CD4-positive, CD25-positive, alpha-beta regulatory T cell (primary cell): Measurements from ENCODE around the gene PRKAG3. TPM values are rescaled to one million over a fixed set of nuclear protein-coding genes. Genes with fewer than 3 reads are reported as not detected.

Source experiments
- ATAC-seq, 2 donors: fragments of 150-1000 bp; cut with Tn5 transposase; one replicate each; pipeline ENCODE4 v1.10.0; 2021; ENCODE audit warnings: low read depth in 2 of 2, moderate number of reproducible peaks in 2 of 2, moderate library complexity in 1 of 2
- DNase-seq, 3 donors: peaks; one replicate each; pipeline versions ENCODE4 v3.0.0 to v3.0.0-alpha.2; 2012 to 2022; ENCODE audit warnings: mixed read lengths in 1 of 3
- H3K27ac ChIP-seq: one replicate; pipeline ENCODE4 v1.7.0; 2013; ENCODE audit warnings: mild to moderate bottlenecking, low read length; ENCODE audit not compliant: insufficient read depth, poor library complexity, severe bottlenecking
- H3K27me3 ChIP-seq: one replicate; pipeline ENCODE4 v1.7.0; 2013; ENCODE audit warnings: low read length; ENCODE audit not compliant: control insufficient read depth, insufficient read depth
- H3K36me3 ChIP-seq: one replicate; pipeline ENCODE4 v1.7.0; 2013; ENCODE audit warnings: mild to moderate bottlenecking, low read length, moderate library complexity; ENCODE audit not compliant: control insufficient read depth, insufficient read depth
- H3K4me1 ChIP-seq: 2 replicates; pipeline ENCODE4 v1.7.0; 2013; ENCODE audit warnings: mild to moderate bottlenecking, low read length; ENCODE audit not compliant: insufficient read depth, control insufficient read depth, poor library complexity, severe bottlenecking
- H3K4me3 ChIP-seq: one replicate; pipeline ENCODE4 v1.7.0; 2013; ENCODE audit warnings: low read depth, mild to moderate bottlenecking, low read length, moderate library complexity
- H3K9me3 ChIP-seq, 2 experiments: 1 replicate in 1 of 2; 2 replicates in 1 of 2; pipeline ENCODE4 v1.7.0; 2013; ENCODE audit warnings: low read length in 2 of 2, mild to moderate bottlenecking in 1 of 2, moderate library complexity in 1 of 2; ENCODE audit not compliant: control insufficient read depth in 2 of 2
- H3K27ac Mint-ChIP-seq, 3 donors: one replicate each; pipeline ENCODE4 v1.8.0; 2020 to 2022; ENCODE audit warnings: mild to moderate bottlenecking in 3 of 3, mixed read lengths in 3 of 3, moderate library complexity in 2 of 3
- H3K27me3 Mint-ChIP-seq: one replicate; pipeline ENCODE4 v1.8.0; 2022; ENCODE audit warnings: mild to moderate bottlenecking, mixed read lengths
- H3K36me3 Mint-ChIP-seq: one replicate; pipeline ENCODE4 v1.8.0; 2020; ENCODE audit warnings: mixed read lengths
- H3K4me1 Mint-ChIP-seq, 4 donors: one replicate each; pipeline ENCODE4 v1.8.0; 2020 to 2022; ENCODE audit warnings: mixed read lengths in 4 of 4, mild to moderate bottlenecking in 1 of 4
- H3K4me3 Mint-ChIP-seq, 4 donors: one replicate each; pipeline ENCODE4 v1.8.0; 2020 to 2022; ENCODE audit warnings: mild to moderate bottlenecking in 4 of 4, mixed read lengths in 4 of 4, moderate library complexity in 3 of 4
- H3K9me3 Mint-ChIP-seq, 7 donors: one replicate each; pipeline ENCODE4 v1.8.0; 2020 to 2022; ENCODE audit warnings: mixed read lengths in 7 of 7, mild to moderate bottlenecking in 3 of 7, moderate library complexity in 2 of 7
- polyA plus RNA-seq, 4 donors: library from polyadenylated mRNA; unstranded; fragments of 300-500 nt; fragmentation: Illumina TruSeq; gene quantifications; one replicate each; pipeline ENCODE4 v1.2.3, GENCODE V29; 2021
- total RNA-seq: library from RNA; stranded (reverse); gene quantifications from one replicate; pipeline ENCODE4 v1.2.3, GENCODE V29; 2022

PRKAG3 gene
- total and polyA plus RNA-seq, 5 donors from 2014 or later, result not detected

- Mint-ChIP-seq H3K4me3 (no peak overlapping the region), H3K9me3 (no peaks in the 10 kb centered on the region), H3K36me3 (no peaks in the 10 kb centered on the region), H3K27ac (no peak overlapping the region), H3K4me1 (no peaks in the 10 kb centered on the region), H3K27me3 (peaks cover 21% of the 10 kb centered on the region)
- Histone ChIP-seq H3K36me3 (no peaks in the 10 kb centered on the region), H3K4me1 (no peaks in the 10 kb centered on the region), H3K27ac (no peak overlapping the region), H3K4me3 (no peak overlapping the region), H3K27me3 (peaks cover 2% of the 10 kb centered on the region), H3K9me3 (no peaks in the 10 kb centered on the region)
- no peak for DNase-seq
- ATAC-seq, result no peak
Observed at GRCh38 chr2:218815649-218816048, 16.0 kb downstream of the PRKAG3 start.

- peaks cover 21% of the 10 kb centered on the region for H3K27me3 Mint-ChIP-seq
- H3K4me3 Mint-ChIP-seq, result no peak overlapping the region
- Histone ChIP-seq H3K9me3 (no peaks in the 10 kb centered on the region), H3K27me3 (peaks cover 2% of the 10 kb centered on the region), H3K4me3 (no peak overlapping the region), H3K36me3 (no peaks in the 10 kb centered on the region), H3K4me1 (no peaks in the 10 kb centered on the region), H3K27ac (no peak overlapping the region)
- H3K9me3 Mint-ChIP-seq, result no peaks in the 10 kb centered on the region
- no peaks in the 10 kb centered on the region for H3K4me1 Mint-ChIP-seq
- H3K27ac Mint-ChIP-seq, result no peak overlapping the region
- ATAC-seq (no peak), DNase-seq (no peak)
- H3K36me3 Mint-ChIP-seq, result no peaks in the 10 kb centered on the region
Observed at GRCh38 chr2:218815244-218815637, 16.4 kb downstream of the PRKAG3 start.

GRCh38 chr2:218814540-218815243 lies 16.9 kb downstream of the PRKAG3 start:
- peaks cover 21% of the 10 kb centered on the region for H3K27me3 Mint-ChIP-seq

GRCh38 chr2:218813771-218814460 lies 17.7 kb downstream of the PRKAG3 start:
- Mint-ChIP-seq H3K36me3 (no peaks in the 10 kb centered on the region), H3K9me3 (no peaks in the 10 kb centered on the region), H3K4me3 (no peak overlapping the region), H3K27ac (no peak overlapping the region), H3K27me3 (peaks cover 20% of the 10 kb centered on the region), H3K4me1 (no peaks in the 10 kb centered on the region)
- Histone ChIP-seq H3K27me3 (peaks cover 4% of the 10 kb centered on the region), H3K4me1 (no peaks in the 10 kb centered on the region), H3K36me3 (no peaks in the 10 kb centered on the region), H3K4me3 (no peak overlapping the region), H3K27ac (no peak overlapping the region), H3K9me3 (no peaks in the 10 kb centered on the region)
- DNase-seq (no peak), ATAC-seq (no peak)

More at GRCh38 chr2:218814540-218815243, 16.9 kb downstream of the PRKAG3 start:
- Histone ChIP-seq H3K4me3 (no peak overlapping the region), H3K27ac (no peak overlapping the region), H3K4me1 (no peaks in the 10 kb centered on the region), H3K27me3 (peaks cover 2% of the 10 kb centered on the region), H3K36me3 (no peaks in the 10 kb centered on the region), H3K9me3 (no peaks in the 10 kb centered on the region)
- H3K9me3 Mint-ChIP-seq, result no peaks in the 10 kb centered on the region
- H3K4me1 Mint-ChIP-seq, result no peaks in the 10 kb centered on the region
- H3K27ac Mint-ChIP-seq, result no peak overlapping the region
- H3K36me3 Mint-ChIP-seq, result no peaks in the 10 kb centered on the region
- H3K4me3 Mint-ChIP-seq, result no peak overlapping the region
- DNase-seq, result no peak
- no peak for ATAC-seq

- H3K4me1 Mint-ChIP-seq, result no peaks in the 10 kb centered on the region
- H3K27ac ChIP-seq, result no peak overlapping the region
- no peaks in the 10 kb centered on the region for H3K9me3 Mint-ChIP-seq
- no peaks in the 10 kb centered on the region for H3K36me3 Mint-ChIP-seq
- no peak overlapping the region for H3K4me3 Mint-ChIP-seq
- no peaks in the 10 kb centered on the region for H3K36me3 ChIP-seq
- H3K27me3 ChIP-seq, result peaks cover 7% of the 10 kb centered on the region
- ATAC-seq (no peak), DNase-seq (no peak)
- peaks cover 24% of the 10 kb centered on the region for H3K27me3 Mint-ChIP-seq
- no peak overlapping the region for H3K4me3 ChIP-seq
- no peak overlapping the region for H3K27ac Mint-ChIP-seq
- H3K4me1 ChIP-seq, result no peaks in the 10 kb centered on the region
- no peaks in the 10 kb centered on the region for H3K9me3 ChIP-seq
Observed at GRCh38 chr2:218812861-218813260, 18.7 kb downstream of the PRKAG3 start.

- no peaks in the 10 kb centered on the region for H3K9me3 Mint-ChIP-seq
- Histone ChIP-seq H3K9me3 (no peaks in the 10 kb centered on the region), H3K4me1 (no peaks in the 10 kb centered on the region), H3K36me3 (no peaks in the 10 kb centered on the region), H3K27ac (no peak overlapping the region), H3K27me3 (peaks cover 7% of the 10 kb centered on the region), H3K4me3 (no peak overlapping the region)
- DNase-seq, result no peak
- H3K4me1 Mint-ChIP-seq, result no peaks in the 10 kb centered on the region
- no peak overlapping the region for H3K4me3 Mint-ChIP-seq
- no peaks in the 10 kb centered on the region for H3K36me3 Mint-ChIP-seq
- ATAC-seq, result no peak
- H3K27ac Mint-ChIP-seq, result peak overlapping the region in 1 of 3 donors; percentile 41
- peaks cover 26% of the 10 kb centered on the region for H3K27me3 Mint-ChIP-seq
Observed at GRCh38 chr2:218812096-218812815, 19.3 kb downstream of the PRKAG3 start.

GRCh38 chr2:218811382-218811781 lies 20.2 kb downstream of the PRKAG3 start:
- Mint-ChIP-seq H3K4me1 (peaks cover 0 to 4% (median 0%) of the 10 kb centered on the region in 4 donors), H3K4me3 (no peak overlapping the region), H3K27me3 (peaks cover 26% of the 10 kb centered on the region), H3K27ac (no peak overlapping the region), H3K9me3 (no peaks in the 10 kb centered on the region), H3K36me3 (no peaks in the 10 kb centered on the region)
- ATAC-seq, result no peak
- no peak for DNase-seq
- Histone ChIP-seq H3K36me3 (no peaks in the 10 kb centered on the region), H3K27me3 (peaks cover 5% of the 10 kb centered on the region), H3K27ac (no peak overlapping the region), H3K4me3 (no peak overlapping the region), H3K4me1 (no peaks in the 10 kb centered on the region), H3K9me3 (no peaks in the 10 kb centered on the region)
